ENCODE data around the gene PLA2G2C. TPM values are rescaled to one million over a fixed set of nuclear protein-coding genes. Genes with fewer than 3 reads are reported as not detected.

Gene PLA2G2C
- total RNA-seq, 1 experiment from 2014 or later, result not detected

- no peak overlapping the region for H3K27ac Mint-ChIP-seq
- no peak for DNase-seq (ENCODE audit: low spot score)
- no peaks in the 10 kb centered on the region for H3K9me3 Mint-ChIP-seq
- H3K4me3 Mint-ChIP-seq, result no peak overlapping the region
- no peaks in the 10 kb centered on the region for H3K36me3 Mint-ChIP-seq
- POLR2A ChIA-PET, result no interaction called here
- H3K4me1 Mint-ChIP-seq, result no peaks in the 10 kb centered on the region
- TF ChIP-seq, protein P1, sequence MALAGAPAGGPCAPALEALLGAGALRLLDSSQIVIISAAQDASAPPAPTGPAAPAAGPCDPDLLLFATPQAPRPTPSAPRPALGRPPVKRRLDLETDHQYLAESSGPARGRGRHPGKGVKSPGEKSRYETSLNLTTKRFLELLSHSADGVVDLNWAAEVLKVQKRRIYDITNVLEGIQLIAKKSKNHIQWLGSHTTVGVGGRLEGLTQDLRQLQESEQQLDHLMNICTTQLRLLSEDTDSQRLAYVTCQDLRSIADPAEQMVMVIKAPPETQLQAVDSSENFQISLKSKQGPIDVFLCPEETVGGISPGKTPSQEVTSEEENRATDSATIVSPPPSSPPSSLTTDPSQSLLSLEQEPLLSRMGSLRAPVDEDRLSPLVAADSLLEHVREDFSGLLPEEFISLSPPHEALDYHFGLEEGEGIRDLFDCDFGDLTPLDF (CRISPR knock-in tag; IDR thresholded peaks at IDR 0.05), result no peak
- no peak for TF ChIP-seq ATF3 (CRISPR knock-in tag; conservative IDR thresholded peaks at IDR 0.05)
- TF ChIP-seq MXD4 (CRISPR knock-in tag; IDR thresholded peaks at IDR 0.05; ENCODE audit: borderline replicate concordance), result no peak
- no peak for TF ChIP-seq E2F4 (CRISPR knock-in tag; IDR thresholded peaks at IDR 0.05; ENCODE audit: borderline replicate concordance, low read depth)
- TF ChIP-seq AR (CRISPR knock-in tag; IDR thresholded peaks at IDR 0.05), result no peak
- no peak for TF ChIP-seq MYBL2 (CRISPR knock-in tag; IDR thresholded peaks at IDR 0.05)
- no peak for TF ChIP-seq NFYB (CRISPR knock-in tag; conservative IDR thresholded peaks at IDR 0.05; ENCODE audit: low read depth)
- no peak for TF ChIP-seq ZNF425 (CRISPR knock-in tag; conservative IDR thresholded peaks at IDR 0.05)
- TF ChIP-seq, protein P2, sequence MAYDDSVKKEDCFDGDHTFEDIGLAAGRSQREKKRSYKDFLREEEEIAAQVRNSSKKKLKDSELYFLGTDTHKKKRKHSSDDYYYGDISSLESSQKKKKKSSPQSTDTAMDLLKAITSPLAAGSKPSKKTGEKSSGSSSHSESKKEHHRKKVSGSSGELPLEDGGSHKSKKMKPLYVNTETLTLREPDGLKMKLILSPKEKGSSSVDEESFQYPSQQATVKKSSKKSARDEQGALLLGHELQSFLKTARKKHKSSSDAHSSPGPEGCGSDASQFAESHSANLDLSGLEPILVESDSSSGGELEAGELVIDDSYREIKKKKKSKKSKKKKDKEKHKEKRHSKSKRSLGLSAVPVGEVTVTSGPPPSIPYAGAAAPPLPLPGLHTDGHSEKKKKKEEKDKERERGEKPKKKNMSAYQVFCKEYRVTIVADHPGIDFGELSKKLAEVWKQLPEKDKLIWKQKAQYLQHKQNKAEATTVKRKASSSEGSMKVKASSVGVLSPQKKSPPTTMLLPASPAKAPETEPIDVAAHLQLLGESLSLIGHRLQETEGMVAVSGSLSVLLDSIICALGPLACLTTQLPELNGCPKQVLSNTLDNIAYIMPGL (CRISPR knock-in tag; IDR thresholded peaks at IDR 0.05), result no peak
- CTCF ChIA-PET, result interaction anchor here (0.9 kb wide), 1 partner anchor 19 kb away, joined by 3 read pairs; no protein-coding TSS in a partner anchor
- no peak for ATAC-seq
- no peaks in the 10 kb centered on the region; the same call in 1 of the 2 replicates for H3K27me3 Mint-ChIP-seq (ENCODE audit: low read depth)
Observed at GRCh38 chr1:20120796-20121195, 65.5 kb downstream of the PLA2G2C start.

DNA sequence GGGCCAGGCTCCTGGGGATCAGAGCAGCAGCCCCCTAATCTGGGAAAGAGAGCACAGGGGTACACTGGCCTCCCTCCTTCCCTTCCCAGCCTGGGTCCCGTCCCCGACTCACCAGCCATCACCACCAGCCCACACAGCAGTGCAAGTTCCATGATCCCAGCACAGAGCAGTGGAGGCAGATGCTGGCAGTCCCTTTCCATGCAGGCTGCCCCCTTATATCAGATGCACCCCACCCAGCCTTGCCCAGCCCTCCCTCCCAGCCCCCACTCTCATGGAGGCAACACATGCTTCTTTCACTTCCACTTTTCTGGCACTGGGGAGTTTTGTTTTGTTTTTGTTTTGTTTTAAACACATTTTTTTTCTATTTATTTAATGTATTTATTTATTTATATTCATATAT is 67.0 kb downstream of the PLA2G2C start, which contains the start of gene PLA2G2D:
TSS of gene PLA2G2D (minus strand) at position 190 of the 400 bp plus-strand sequence. CDS start at position 152, 38 bp downstream.
- H3K27ac Mint-ChIP-seq, result no peak within 1 kb of the TSS
- ChIA-PET CTCF (interaction anchor here (1.2 kb wide), 1 partner anchor 145 kb away, joined by 4 read pairs; no protein-coding TSS in a partner anchor), POLR2A (no interaction called here)
- no peaks in the 10 kb centered on the region; the same call in 1 of the 2 replicates for H3K27me3 Mint-ChIP-seq (ENCODE audit: low read depth)
- ATAC-seq (no peak), DNase-seq (ENCODE audit: low spot score) (no peak)
- H3K36me3 Mint-ChIP-seq, result no peaks in the 10 kb centered on the region
- no peaks in the 10 kb centered on the region for H3K9me3 Mint-ChIP-seq
- no peak within 1 kb of the TSS for H3K4me3 Mint-ChIP-seq
- H3K4me1 Mint-ChIP-seq, result peaks cover 2% of the 10 kb centered on the region
- no peak for TF ChIP-seq ATF2 (CRISPR knock-in tag; IDR thresholded peaks at IDR 0.05; ENCODE audit: borderline replicate concordance, low read depth)
- TF ChIP-seq ZNF671 (CRISPR knock-in tag; IDR thresholded peaks at IDR 0.05), result no peak
- no peak for TF ChIP-seq ZNF396 (CRISPR knock-in tag; IDR thresholded peaks at IDR 0.05; ENCODE audit: borderline replicate concordance)
- no peak for TF ChIP-seq CREM (CRISPR knock-in tag; IDR thresholded peaks at IDR 0.05)
- no peak for TF ChIP-seq ZNF512 (CRISPR knock-in tag; IDR thresholded peaks at IDR 0.05; ENCODE audit: borderline replicate concordance)
- no peak for TF ChIP-seq ZNF425 (CRISPR knock-in tag; conservative IDR thresholded peaks at IDR 0.05)
- TF ChIP-seq ZNF423 (CRISPR knock-in tag; IDR thresholded peaks at IDR 0.05), result no peak

All from WTC11 (cell line).